Neural progenitor cell (in vitro differentiated cells): Measurements from ENCODE around the gene WBP1L.

Experiments used
- CTCF ChIP-seq: fragments of 200-600 bp; sonication (generic); IDR thresholded peaks from 2 replicates; pipeline ENCODE4 v1.5.1; 2017; ENCODE audit warnings: antibody characterized with exemption, mild to moderate bottlenecking
- EZH2 ChIP-seq: fragments of 200-600 bp; sonication (generic); IDR thresholded peaks from 2 replicates; pipeline ENCODE4 v1.6.1; 2017; ENCODE audit warnings: antibody characterized with exemption, mild to moderate bottlenecking, moderate library complexity

DNA sequence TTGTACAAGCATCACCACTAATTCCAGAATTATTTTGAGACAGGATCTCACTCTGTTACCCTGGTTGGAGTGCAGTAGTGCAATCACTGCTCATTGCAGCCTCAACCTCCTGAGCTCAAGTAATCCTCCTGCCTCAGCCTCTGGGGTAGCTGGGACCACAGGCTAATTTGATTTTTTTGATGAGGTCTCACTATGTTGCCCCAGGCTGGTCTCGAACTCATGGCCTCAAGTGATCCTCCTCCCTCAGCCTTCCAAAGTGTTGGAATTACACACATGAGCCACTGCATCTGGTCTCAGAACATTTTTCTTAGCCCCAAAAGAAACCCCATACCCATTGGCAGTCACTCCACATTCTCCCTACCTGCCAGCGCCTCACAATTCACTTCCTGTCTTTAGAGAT, 3.5 kb upstream of the WBP1L start:
- TF ChIP-seq EZH2 (no peak), CTCF (no peak)
